Ovary (tissue), 9 donors: ENCODE measurements around the gene C11orf54. TPM values are rescaled to one million over a fixed set of nuclear protein-coding genes. Genes with fewer than 3 reads are reported as not detected.

ENCODE experiments used
- DNase-seq, 5 donors: peaks; one replicate each; pipeline ENCODE4 v3.0.0-alpha.2; 2019 to 2020
- H3K27ac ChIP-seq, 2 donors: fragments of 200-600 bp; one replicate each; pipeline versions ENCODE4 v1.5.1 to v1.8.0; 2019 to 2022
- H3K27me3 ChIP-seq: fragments of 200-600 bp; one replicate; pipeline ENCODE4 v1.8.0; 2022
- H3K36me3 ChIP-seq: fragments of 200-600 bp; sonication (generic); one replicate; pipeline ENCODE4 v1.5.1; 2019
- H3K4me1 ChIP-seq: one replicate; pipeline ENCODE4 v1.8.1; 2013; ENCODE audit warnings: mild to moderate bottlenecking, moderate library complexity; ENCODE audit not compliant: insufficient read depth
- H3K4me3 ChIP-seq: fragments of 200-600 bp; sonication (generic); one replicate; pipeline ENCODE4 v1.5.1; 2017
- H3K9me3 ChIP-seq, 2 donors: fragments of 200-600 bp in 1 of 2; sonication (generic) in 1 of 2; one replicate each; pipeline versions ENCODE4 v1.5.1 to v1.8.1; 2013 to 2019; ENCODE audit warnings: mild to moderate bottlenecking in 1 of 2, moderate library complexity in 1 of 2
- EP300 ChIP-seq: sonication (generic); formaldehyde crosslinking; IDR thresholded peaks from one replicate; pipeline ENCODE4 v1.6.1; 2017; ENCODE audit warnings: antibody characterized with exemption
- POLR2A ChIP-seq: fragments of 450-650 bp; IDR thresholded peaks from one replicate; pipeline ENCODE4 v1.6.1; 2017; ENCODE audit warnings: antibody characterized with exemption, mild to moderate bottlenecking, moderate library complexity
- WGBS, 3 donors: extraction: QIAGEN DNeasy Blood & Tissue Kit in 1 of 3; methylation state at CpG; one replicate each; pipeline versions ENCODE4 v1.1.5 to v1.1.7; 2013 to 2017; 5-methylcytosine and 5-hydroxymethylcytosine counted together
- intact Hi-C, 4 donors: fragments of 100-400 bp; cut with DNase I; formaldehyde crosslinking; loops; one replicate each; pipeline versions ENCODE4 v1.11.0 to v1.15.1; 2022 to 2023
- polyA plus RNA-seq, 2 donors: library from polyadenylated mRNA; stranded (reverse); fragments of 200-250 nt in 1 of 2; fragments of 350-450 nt in 1 of 2; fragmentation: Illumina TruSeq in 1 of 2; extraction: RNeasy Lipid Tissue Mini Kit (QIAGEN cat#74804) in 1 of 2; gene quantifications; one replicate each; pipeline ENCODE4 v1.2.3, GENCODE V29; 2013 to 2014
- total RNA-seq, 7 donors: library from RNA; depleted of rRNA in 2 of 7; stranded (reverse); fragments of >200 nt in 2 of 7; fragmentation: NEBNext Ultra II Directional in 3 of 7; extraction: Animal tissue kit (Norgen Biotek cat#: 25700) in 3 of 7; gene quantifications; one replicate each; pipeline versions ENCODE4 v1.1.0 to v1.2.4, GENCODE V29; 2016 to 2023
- TF ChIP-seq, protein P1 (sequence below), 3 donors: fragments of 450-650 bp in 2 of 3; fragments of 200-600 bp in 1 of 3; IDR thresholded peaks; one replicate each; pipeline versions ENCODE4 v1.5.1 to v1.8.0; 2016 to 2022; ENCODE audit warnings: antibody characterized with exemption in 3 of 3, mild to moderate bottlenecking in 1 of 3
- donor health status: DM: no; HTN: no; CAD: no; lungs with moderate emphysema.
- donor health status: DM: no; HTN: no; CAD: no.
- donor health status: Bipolar disorder and iron deficiency.
- donor health status: DM: yes; HTN: yes; CAD: no.
- donor health status: DM: no; HTN: no; CAD: no.
- donor health status: DM: yes; HTN: yes; CAD: no.

Gene C11orf54
- total and polyA plus RNA-seq, 9 donors: 22.8 to 48.0 (median 36.0) TPM

GRCh38 chr11:93715797-93716396, 25.6 kb upstream of the C11orf54 start:
- DNase-seq: no peak
- Histone ChIP-seq H3K27me3 (no peaks in the 10 kb centered on the region), H3K4me3 (no peak overlapping the region), H3K4me1 (no peaks in the 10 kb centered on the region), H3K27ac (no peak overlapping the region), H3K36me3 (no peaks in the 10 kb centered on the region), H3K9me3 (no peaks in the 10 kb centered on the region)
- WGBS, 3 donors: 94 to 98% (median 97%) methylated on average over 4 of the region's 4 CpGs
- TF ChIP-seq, protein P1, sequence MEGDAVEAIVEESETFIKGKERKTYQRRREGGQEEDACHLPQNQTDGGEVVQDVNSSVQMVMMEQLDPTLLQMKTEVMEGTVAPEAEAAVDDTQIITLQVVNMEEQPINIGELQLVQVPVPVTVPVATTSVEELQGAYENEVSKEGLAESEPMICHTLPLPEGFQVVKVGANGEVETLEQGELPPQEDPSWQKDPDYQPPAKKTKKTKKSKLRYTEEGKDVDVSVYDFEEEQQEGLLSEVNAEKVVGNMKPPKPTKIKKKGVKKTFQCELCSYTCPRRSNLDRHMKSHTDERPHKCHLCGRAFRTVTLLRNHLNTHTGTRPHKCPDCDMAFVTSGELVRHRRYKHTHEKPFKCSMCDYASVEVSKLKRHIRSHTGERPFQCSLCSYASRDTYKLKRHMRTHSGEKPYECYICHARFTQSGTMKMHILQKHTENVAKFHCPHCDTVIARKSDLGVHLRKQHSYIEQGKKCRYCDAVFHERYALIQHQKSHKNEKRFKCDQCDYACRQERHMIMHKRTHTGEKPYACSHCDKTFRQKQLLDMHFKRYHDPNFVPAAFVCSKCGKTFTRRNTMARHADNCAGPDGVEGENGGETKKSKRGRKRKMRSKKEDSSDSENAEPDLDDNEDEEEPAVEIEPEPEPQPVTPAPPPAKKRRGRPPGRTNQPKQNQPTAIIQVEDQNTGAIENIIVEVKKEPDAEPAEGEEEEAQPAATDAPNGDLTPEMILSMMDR (IDR thresholded peaks at IDR 0.05): no peak
- TF ChIP-seq EP300 (no peak), POLR2A (no peak)
- intact Hi-C loops: no loop called here

DNA sequence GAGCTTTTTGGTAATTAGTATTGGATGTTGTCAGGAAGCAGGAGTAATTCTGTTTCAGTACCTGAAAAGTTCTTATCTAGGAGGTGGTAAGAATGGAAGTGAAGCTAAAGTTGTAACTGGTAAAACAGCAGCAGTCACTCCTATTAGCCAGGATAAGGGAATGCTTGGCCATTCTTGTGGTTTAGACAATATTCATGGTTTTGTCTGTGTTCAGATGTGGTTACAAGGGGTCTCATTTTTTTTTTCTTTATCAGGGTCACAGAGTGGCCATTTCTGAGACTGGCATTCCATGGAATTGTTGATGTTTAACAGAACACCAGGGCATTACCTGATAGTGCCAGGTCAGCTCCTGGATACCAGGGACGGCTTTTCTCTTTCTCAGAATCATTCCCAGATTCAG, 24.0 kb upstream of the C11orf54 start:
- no peaks in the 10 kb centered on the region for H3K9me3 ChIP-seq
- no peak overlapping the region for H3K27ac ChIP-seq
- DNase-seq: no peak
- TF ChIP-seq POLR2A: no peak
- TF ChIP-seq EP300: no peak
- WGBS, 3 donors: 86 to 98% (median 97%) methylated on average over 1 of the region's 1 CpG
- intact Hi-C loops: no loop called here
- no peaks in the 10 kb centered on the region for H3K4me1 ChIP-seq
- H3K4me3 ChIP-seq: no peak overlapping the region
- H3K36me3 ChIP-seq: no peaks in the 10 kb centered on the region
- no peaks in the 10 kb centered on the region for H3K27me3 ChIP-seq

- WGBS, 3 donors: 82 to 88% (median 87%) methylated on average over 4 of the region's 4 CpGs
- Histone ChIP-seq H3K36me3 (no peaks in the 10 kb centered on the region), H3K27ac (no peak overlapping the region), H3K4me1 (no peaks in the 10 kb centered on the region), H3K4me3 (no peak overlapping the region), H3K9me3 (no peaks in the 10 kb centered on the region), H3K27me3 (no peaks in the 10 kb centered on the region)
- TF ChIP-seq POLR2A (no peak), EP300 (no peak)
- TF ChIP-seq, protein P1 (IDR thresholded peaks at IDR 0.05): no peak
- intact Hi-C loops: no loop called here
- no peak for DNase-seq
These were observed 23.4 kb upstream of the C11orf54 start for GRCh38 chr11:93718057-93718563.

DNA sequence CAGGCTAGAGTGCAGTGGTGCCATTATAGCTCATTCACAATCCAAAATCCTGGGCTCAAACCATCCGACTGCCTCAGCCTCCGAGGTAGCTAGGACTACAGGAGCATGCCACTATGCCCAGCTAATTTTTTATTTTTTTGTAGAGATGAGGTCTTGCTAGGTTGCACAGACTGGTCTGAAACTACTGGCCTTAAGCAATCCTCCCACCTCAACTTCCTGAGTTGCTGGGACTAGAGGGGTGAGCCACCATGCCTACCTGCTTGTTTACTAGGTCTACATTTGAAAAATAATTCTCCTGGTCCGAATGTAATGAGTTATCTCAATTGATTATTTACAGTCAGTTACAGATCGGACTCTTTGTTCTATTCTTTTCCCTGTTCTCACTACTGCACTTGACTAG, 22.2 kb upstream of the C11orf54 start:
- Histone ChIP-seq H3K9me3 (no peaks in the 10 kb centered on the region), H3K36me3 (no peaks in the 10 kb centered on the region), H3K27me3 (no peaks in the 10 kb centered on the region), H3K4me1 (no peaks in the 10 kb centered on the region), H3K4me3 (no peak overlapping the region), H3K27ac (no peak overlapping the region)
- no peak for DNase-seq
- intact Hi-C loops: no loop called here
- 92 to 95% (median 94%) methylated on average over 4 of the region's 4 CpGs for WGBS, 3 donors
- TF ChIP-seq POLR2A: no peak
- no peak for TF ChIP-seq EP300
- TF ChIP-seq, protein P1 (IDR thresholded peaks at IDR 0.05): no peak

GRCh38 chr11:93720522-93720921, 20.9 kb upstream of the C11orf54 start:
- no peaks in the 10 kb centered on the region for H3K27me3 ChIP-seq
- H3K4me1 ChIP-seq: no peaks in the 10 kb centered on the region
- no peak overlapping the region for H3K4me3 ChIP-seq
- no peaks in the 10 kb centered on the region for H3K36me3 ChIP-seq
- TF ChIP-seq, protein P1 (IDR thresholded peaks at IDR 0.05): no peak
- TF ChIP-seq EP300: no peak
- intact Hi-C loops: no loop called here
- no peak overlapping the region for H3K27ac ChIP-seq
- no peak for DNase-seq
- no peaks in the 10 kb centered on the region for H3K9me3 ChIP-seq
- WGBS, 3 donors: 95 to 98% (median 95%) methylated on average over 7 of the region's 7 CpGs
